Nephron progenitor cell (in vitro differentiated cells): ENCODE measurements around the gene PDE4D.

Experiments used
- DNase-seq: peaks from one replicate; pipeline ENCODE4 v3.0.0; 2021
- H3K27ac Mint-ChIP-seq: 2 replicates; pipeline ENCODE4 v1.8.0; 2021; ENCODE audit warnings: mild to moderate bottlenecking, moderate library complexity, mixed read lengths
- H3K27me3 Mint-ChIP-seq: 2 replicates; pipeline ENCODE4 v1.8.0; 2021; ENCODE audit warnings: mild to moderate bottlenecking, low read depth, mixed read lengths; ENCODE audit not compliant: poor library complexity
- H3K36me3 Mint-ChIP-seq: 2 replicates; pipeline ENCODE4 v1.8.0; 2021; ENCODE audit warnings: low read depth, mixed read lengths
- H3K4me1 Mint-ChIP-seq: 2 replicates; pipeline ENCODE4 v1.8.0; 2021; ENCODE audit warnings: mixed read lengths
- H3K4me3 Mint-ChIP-seq: 2 replicates; pipeline ENCODE4 v1.8.0; 2021; ENCODE audit warnings: mild to moderate bottlenecking, moderate library complexity, mixed read lengths
- H3K9me3 Mint-ChIP-seq: 2 replicates; pipeline ENCODE4 v1.8.0; 2021; ENCODE audit warnings: mild to moderate bottlenecking, moderate library complexity, mixed read lengths
- TF ChIP-seq, protein P1 (sequence below): fragments of 200-600 bp; sonication (generic); IDR thresholded peaks from 2 replicates; pipeline ENCODE4 v1.5.0; 2021; ENCODE audit warnings: antibody characterized with exemption

Gene PDE4D

GRCh38 chr5:59738024-59738423 is 155.5 kb downstream of the PDE4D start:
- TF ChIP-seq, protein P1, sequence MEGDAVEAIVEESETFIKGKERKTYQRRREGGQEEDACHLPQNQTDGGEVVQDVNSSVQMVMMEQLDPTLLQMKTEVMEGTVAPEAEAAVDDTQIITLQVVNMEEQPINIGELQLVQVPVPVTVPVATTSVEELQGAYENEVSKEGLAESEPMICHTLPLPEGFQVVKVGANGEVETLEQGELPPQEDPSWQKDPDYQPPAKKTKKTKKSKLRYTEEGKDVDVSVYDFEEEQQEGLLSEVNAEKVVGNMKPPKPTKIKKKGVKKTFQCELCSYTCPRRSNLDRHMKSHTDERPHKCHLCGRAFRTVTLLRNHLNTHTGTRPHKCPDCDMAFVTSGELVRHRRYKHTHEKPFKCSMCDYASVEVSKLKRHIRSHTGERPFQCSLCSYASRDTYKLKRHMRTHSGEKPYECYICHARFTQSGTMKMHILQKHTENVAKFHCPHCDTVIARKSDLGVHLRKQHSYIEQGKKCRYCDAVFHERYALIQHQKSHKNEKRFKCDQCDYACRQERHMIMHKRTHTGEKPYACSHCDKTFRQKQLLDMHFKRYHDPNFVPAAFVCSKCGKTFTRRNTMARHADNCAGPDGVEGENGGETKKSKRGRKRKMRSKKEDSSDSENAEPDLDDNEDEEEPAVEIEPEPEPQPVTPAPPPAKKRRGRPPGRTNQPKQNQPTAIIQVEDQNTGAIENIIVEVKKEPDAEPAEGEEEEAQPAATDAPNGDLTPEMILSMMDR: no peak
- no peaks in the 10 kb centered on the region for H3K27me3 Mint-ChIP-seq
- no peaks in the 10 kb centered on the region for H3K36me3 Mint-ChIP-seq
- H3K4me1 Mint-ChIP-seq: no peaks in the 10 kb centered on the region
- H3K27ac Mint-ChIP-seq: no peak overlapping the region
- no peak for DNase-seq
- no peaks in the 10 kb centered on the region for H3K9me3 Mint-ChIP-seq
- no peak overlapping the region for H3K4me3 Mint-ChIP-seq

GRCh38 chr5:59732806-59733205 is 160.7 kb downstream of the PDE4D start:
- Mint-ChIP-seq H3K4me3 (no peak overlapping the region), H3K4me1 (no peaks in the 10 kb centered on the region), H3K36me3 (no peaks in the 10 kb centered on the region), H3K9me3 (no peaks in the 10 kb centered on the region), H3K27me3 (no peaks in the 10 kb centered on the region), H3K27ac (no peak overlapping the region)
- TF ChIP-seq, protein P1: no peak
- DNase-seq: no peak

DNA sequence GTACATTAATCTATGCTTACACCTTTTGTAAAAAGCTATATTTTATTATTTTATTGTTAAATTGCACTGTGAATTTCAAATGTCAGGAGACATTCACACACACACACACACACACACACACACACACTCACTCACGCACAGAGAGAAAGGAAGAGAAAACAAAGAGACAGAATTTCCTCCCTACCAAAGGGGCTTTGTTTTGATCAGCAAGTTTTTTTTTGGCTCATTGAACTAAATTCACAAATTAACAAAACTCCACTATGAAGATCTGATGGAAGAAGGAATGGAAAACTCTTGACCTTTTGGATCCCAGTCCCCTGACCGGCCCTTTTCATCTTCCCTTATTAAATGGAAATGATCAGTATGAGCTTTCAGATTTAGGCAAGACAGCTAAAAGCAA is 161.2 kb downstream of the PDE4D start:
- H3K36me3 Mint-ChIP-seq: no peaks in the 10 kb centered on the region
- no peaks in the 10 kb centered on the region for H3K9me3 Mint-ChIP-seq
- no peaks in the 10 kb centered on the region for H3K27me3 Mint-ChIP-seq
- DNase-seq: no peak
- H3K4me3 Mint-ChIP-seq: no peak overlapping the region
- H3K4me1 Mint-ChIP-seq: no peaks in the 10 kb centered on the region
- TF ChIP-seq, protein P1: no peak
- H3K27ac Mint-ChIP-seq: no peak overlapping the region

GRCh38 chr5:59731809-59732208 is 161.7 kb downstream of the PDE4D start:
- no peak for DNase-seq
- H3K27ac Mint-ChIP-seq: no peak overlapping the region
- H3K27me3 Mint-ChIP-seq: no peaks in the 10 kb centered on the region
- H3K36me3 Mint-ChIP-seq: no peaks in the 10 kb centered on the region
- no peak overlapping the region for H3K4me3 Mint-ChIP-seq
- TF ChIP-seq, protein P1: no peak
- no peaks in the 10 kb centered on the region for H3K9me3 Mint-ChIP-seq
- no peaks in the 10 kb centered on the region for H3K4me1 Mint-ChIP-seq

GRCh38 chr5:59729820-59730219 is 163.7 kb downstream of the PDE4D start:
- Mint-ChIP-seq H3K9me3 (no peaks in the 10 kb centered on the region), H3K4me3 (no peak overlapping the region), H3K27me3 (no peaks in the 10 kb centered on the region), H3K36me3 (no peaks in the 10 kb centered on the region), H3K27ac (no peak overlapping the region), H3K4me1 (peaks cover 8% of the 10 kb centered on the region)
- TF ChIP-seq, protein P1: no peak
- DNase-seq: no peak

- H3K4me1 Mint-ChIP-seq: peaks cover 9% of the 10 kb centered on the region
- TF ChIP-seq, protein P1: no peak
- H3K4me3 Mint-ChIP-seq: no peak overlapping the region
These were observed 164.2 kb downstream of the PDE4D start for GRCh38 chr5:59729357-59729756.

More at GRCh38 chr5:59729357-59729756, 164.2 kb downstream of the PDE4D start:
- H3K27ac Mint-ChIP-seq: no peak overlapping the region
- no peaks in the 10 kb centered on the region for H3K27me3 Mint-ChIP-seq
- no peaks in the 10 kb centered on the region for H3K36me3 Mint-ChIP-seq
- no peak for DNase-seq
- H3K9me3 Mint-ChIP-seq: no peaks in the 10 kb centered on the region
